Measurements from ENCODE around the gene IL17RA. TPM values are rescaled to one million over a fixed set of nuclear protein-coding genes. Genes with fewer than 3 reads are reported as not detected.
"Not testable (repeated sequence)": the region's sequence is repeated elsewhere in the genome, so short reads cannot be mapped to it uniquely, and the experiment has no call there.

IL17RA gene
- total RNA-seq (2014; rRNA removed; shearing (Covaris generic)) (18.3 and 31.6 TPM in 2 replicates), polyA plus RNA-seq (2016; fragmentation: Nextera tagmentation; extraction: Ambion mirVana) (13.9 and 15.2 TPM in 2 replicates)

GRCh38 chr22:17084554-17085276 lies at the start of gene IL17RA:
Gene IL17RA, plus strand, starts transcription at chr22:17085000. Its CDS starts 92 bp downstream, at chr22:17085092.
- no peak for TF ChIP-seq EZH2phosphoT487 (IDR thresholded peaks at IDR 0.05; ENCODE audit: insufficient read depth, low read depth)
- no peak for TF ChIP-seq EZH2 (IDR thresholded peaks at IDR 0.05; ENCODE audit: insufficient read depth, poor library complexity, severe bottlenecking)
- Histone ChIP-seq H3K27ac (peak within 1 kb of the TSS; percentile 67), H3K9me3 (ENCODE audit: low read depth) (no peaks in the 10 kb centered on the region), H3K79me2 (ENCODE audit: insufficient read depth) (peaks cover 48% of the 10 kb centered on the region), H3K9me2 (ENCODE audit: insufficient read depth) (no peaks in the 10 kb centered on the region), H4K20me1 (ENCODE audit: insufficient read depth) (no peaks in the 10 kb centered on the region), H3K9ac (peak within 1 kb of the TSS; percentile 87), H3K36me3 (ENCODE audit: low read depth) (no peaks in the 10 kb centered on the region), H3K4me2 (ENCODE audit: unreplicated experiment) (peak within 1 kb of the TSS; percentile 96), H3K4me1 (ENCODE audit: insufficient read depth) (peaks cover 12% of the 10 kb centered on the region), H2AFZ (peak within 1 kb of the TSS; percentile 96), H3K27me3 (replicated peaks; ENCODE audit: insufficient read depth) (no peaks in the 10 kb centered on the region), H3F3A (ENCODE audit: insufficient read depth) (no peaks in the 10 kb centered on the region), H3K4me3 (peak within 1 kb of the TSS; percentile 81)
- 1% methylated on average over 49 to 68 of the region's 68 CpGs for WGBS, 2 experiments (ENCODE audit: low coverage in 1 of 2, low lambda C conversion rate in 2 of 2, missing lambda C conversion rate in 2 of 2)
- DNase-seq: peak; percentile 93
- in situ Hi-C loops (cut with MboI): no loop called here

DNA sequence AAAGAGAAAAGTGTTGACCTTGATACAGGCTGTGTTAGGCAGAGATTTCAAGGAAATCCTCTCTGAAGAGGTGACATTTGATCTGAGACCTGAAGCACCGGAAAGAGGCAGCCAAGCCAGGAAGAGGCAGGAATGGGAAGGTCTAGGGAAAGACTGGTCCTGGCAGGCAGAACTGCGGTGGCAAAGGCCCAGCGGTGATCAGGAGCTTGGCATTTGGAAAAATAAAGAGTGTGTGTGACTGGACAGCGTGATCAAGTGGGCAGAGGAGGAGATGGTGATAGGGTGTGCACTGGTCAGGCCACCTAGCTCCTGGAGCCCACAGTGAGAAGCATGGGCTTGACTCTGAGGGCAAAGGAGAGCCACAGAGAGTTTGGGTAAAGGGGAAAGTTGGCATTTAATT lies 49.6 kb upstream of the IL17RA start:
- no peaks in the 10 kb centered on the region for H4K20me1 ChIP-seq (ENCODE audit: insufficient read depth)
- no peak for DNase-seq
- H3F3A ChIP-seq (ENCODE audit: insufficient read depth): no peaks in the 10 kb centered on the region
- no peaks in the 10 kb centered on the region for H3K9me2 ChIP-seq (ENCODE audit: insufficient read depth)
- WGBS, 2 experiments (ENCODE audit: low coverage in 1 of 2, low lambda C conversion rate in 2 of 2, missing lambda C conversion rate in 2 of 2): 60 to 65% methylated on average over 4 of the region's 4 CpGs
- no peak overlapping the region for H3K4me2 ChIP-seq (ENCODE audit: unreplicated experiment)
- peaks cover 23% of the 10 kb centered on the region for H3K79me2 ChIP-seq (ENCODE audit: insufficient read depth)
- H2AFZ ChIP-seq: no peak overlapping the region
- no peak overlapping the region for H3K9ac ChIP-seq
- H3K4me1 ChIP-seq (ENCODE audit: insufficient read depth): no peaks in the 10 kb centered on the region
- H3K27ac ChIP-seq: no peak overlapping the region
- H3K27me3 ChIP-seq (replicated peaks; ENCODE audit: insufficient read depth): no peaks in the 10 kb centered on the region; the same call in 1 of the 2 replicates
- H3K36me3 ChIP-seq (ENCODE audit: low read depth): no peaks in the 10 kb centered on the region
- no peaks in the 10 kb centered on the region for H3K9me3 ChIP-seq (ENCODE audit: low read depth)
- in situ Hi-C loops (cut with MboI): no loop called here
- no peak overlapping the region for H3K4me3 ChIP-seq
- TF ChIP-seq EZH2 (IDR thresholded peaks at IDR 0.05; ENCODE audit: insufficient read depth, poor library complexity, severe bottlenecking) (no peak), EZH2phosphoT487 (IDR thresholded peaks at IDR 0.05; ENCODE audit: insufficient read depth, low read depth) (no peak)

DNA sequence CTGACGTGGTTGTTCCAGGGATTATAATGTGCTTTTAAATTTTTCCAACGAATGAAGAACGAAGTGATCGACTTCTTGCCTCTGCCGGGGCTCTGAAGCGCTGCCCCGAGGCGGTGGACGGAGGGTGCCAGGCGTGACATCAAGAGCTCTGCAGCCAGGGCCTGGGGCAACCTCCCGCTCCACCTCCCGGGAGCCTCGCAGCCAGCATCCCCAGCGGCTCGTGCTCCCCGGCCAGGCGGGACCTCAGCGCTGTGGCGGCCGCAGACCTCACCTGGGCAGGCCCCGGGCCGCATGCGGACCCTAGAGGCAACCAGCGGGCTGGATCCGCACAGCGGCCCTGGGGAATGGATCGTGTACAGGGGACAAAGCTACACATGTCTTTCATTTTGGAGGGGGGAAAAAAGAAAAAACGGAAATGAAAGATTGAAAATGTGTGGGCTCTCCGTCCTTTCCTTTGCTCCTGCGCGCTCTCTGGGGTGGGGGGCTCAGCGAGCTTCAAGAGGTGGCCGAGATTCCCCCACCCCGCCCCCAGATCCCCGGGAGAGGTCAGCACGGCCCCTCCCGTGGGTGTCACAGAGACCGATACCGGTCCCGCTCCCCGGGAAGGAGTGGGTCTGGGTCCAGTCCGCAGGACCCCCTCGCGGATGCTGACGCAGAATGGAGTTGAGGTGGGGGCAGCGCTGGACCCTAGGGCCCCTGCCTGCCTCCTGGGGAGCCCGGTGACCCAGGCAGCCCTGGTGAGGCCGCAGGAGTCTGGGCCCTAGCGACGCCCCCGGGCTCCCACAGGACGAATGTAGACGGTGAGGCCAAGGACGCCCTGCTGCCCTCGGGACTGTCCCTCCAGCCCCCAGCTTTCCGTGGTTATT lies 48.6 kb upstream of the IL17RA start:
- H3K4me3 ChIP-seq: peak overlapping the region; percentile 53
- peak overlapping the region; percentile 39 for H2AFZ ChIP-seq
- H3K9me2 ChIP-seq (ENCODE audit: insufficient read depth); in situ Hi-C loops (cut with MboI); H4K20me1 ChIP-seq (ENCODE audit: insufficient read depth); H3K27me3 ChIP-seq (replicated peaks; ENCODE audit: insufficient read depth); H3K9me3 ChIP-seq (ENCODE audit: low read depth); H3K27ac ChIP-seq; H3K4me2 ChIP-seq (ENCODE audit: unreplicated experiment); H3K36me3 ChIP-seq (ENCODE audit: low read depth); H3F3A ChIP-seq (ENCODE audit: insufficient read depth); H3K4me1 ChIP-seq (ENCODE audit: insufficient read depth): not testable (repeated sequence)
- TF ChIP-seq EZH2 (IDR thresholded peaks at IDR 0.05; ENCODE audit: insufficient read depth, poor library complexity, severe bottlenecking): peak; percentile 52
- DNase-seq: peak; percentile 47
- peaks cover 32% of the 10 kb centered on the region for H3K79me2 ChIP-seq (ENCODE audit: insufficient read depth)
- peak overlapping the region; percentile 86 for H3K9ac ChIP-seq
- WGBS, 2 experiments (ENCODE audit: low coverage in 1 of 2, low lambda C conversion rate in 2 of 2, missing lambda C conversion rate in 2 of 2): 7 to 14% methylated on average over 44 to 53 of the region's 56 CpGs

GRCh38 chr22:17036842-17037711 lies 47.7 kb upstream of the IL17RA start:
- in situ Hi-C loops (cut with MboI); H3K4me1 ChIP-seq (ENCODE audit: insufficient read depth); H4K20me1 ChIP-seq (ENCODE audit: insufficient read depth); H3K36me3 ChIP-seq (ENCODE audit: low read depth); H3F3A ChIP-seq (ENCODE audit: insufficient read depth); H3K27me3 ChIP-seq (replicated peaks; ENCODE audit: insufficient read depth); H3K9me2 ChIP-seq (ENCODE audit: insufficient read depth); H3K9me3 ChIP-seq (ENCODE audit: low read depth): not testable (repeated sequence)
- Histone ChIP-seq H3K79me2 (ENCODE audit: insufficient read depth) (peaks cover 41% of the 10 kb centered on the region), H3K9ac (peak overlapping the region; percentile 86), H3K4me3 (peak overlapping the region; percentile 72), H2AFZ (peak overlapping the region; percentile 71), H3K27ac (peak overlapping the region; percentile 79), H3K4me2 (ENCODE audit: unreplicated experiment) (peak overlapping the region; percentile 53)
- WGBS, 2 experiments (ENCODE audit: low coverage in 1 of 2, low lambda C conversion rate in 2 of 2, missing lambda C conversion rate in 2 of 2): 17 to 22% methylated on average over 34 to 35 of the region's 56 CpGs
- peak; percentile 65 for DNase-seq

Measured in GM23248 (cell line).